GM23338 (cell line): Measurements from ENCODE around the gene RBP3. TPM values are rescaled to one million over a fixed set of nuclear protein-coding genes. Genes with fewer than 3 reads are reported as not detected.

Experiments
- ATAC-seq: fragments of 200-7000 bp; cut with Tn5 transposase; 3 replicates; pipeline ENCODE4 v1.9.1; 2020
- DNase-seq: peaks from one replicate; pipeline ENCODE4 v3.0.0-alpha.2; 2015; ENCODE audit warnings: low spot score
- H2AFZ ChIP-seq: fragments of 200-600 bp; sonication (generic); 2 replicates; pipeline ENCODE4 v1.8.0; 2016; ENCODE audit warnings: antibody characterized with exemption, mild to moderate bottlenecking, moderate library complexity
- H3F3A ChIP-seq: fragments of 200-600 bp; sonication (generic); replicated peaks from 2 replicates; pipeline ENCODE4 v1.8.0; 2017; ENCODE audit warnings: antibody characterized with exemption, mixed run types, low read depth
- H3K27ac ChIP-seq: fragments of 200-600 bp; sonication (generic); 2 replicates; pipeline ENCODE4 v1.6.1; 2016; ENCODE audit warnings: low read depth
- H3K27me3 ChIP-seq: fragments of 200-600 bp; sonication (generic); 2 replicates; pipeline ENCODE4 v1.8.0; 2016; ENCODE audit warnings: mild to moderate bottlenecking, mixed run types, moderate library complexity; ENCODE audit not compliant: insufficient read depth
- H3K36me3 ChIP-seq: fragments of 200-600 bp; sonication (generic); 2 replicates; pipeline ENCODE4 v1.8.0; 2016; ENCODE audit warnings: mild to moderate bottlenecking; ENCODE audit not compliant: insufficient read depth
- H3K4me1 ChIP-seq: fragments of 200-600 bp; sonication (generic); 2 replicates; pipeline ENCODE4 v1.8.0; 2016; ENCODE audit warnings: mild to moderate bottlenecking, moderate library complexity; ENCODE audit not compliant: insufficient read depth
- H3K4me2 ChIP-seq: fragments of 200-600 bp; sonication (generic); 2 replicates; pipeline ENCODE4 v1.7.1; 2017; ENCODE audit warnings: mixed run types
- H3K4me3 ChIP-seq: fragments of 200-600 bp; sonication (generic); 2 replicates; pipeline ENCODE4 v1.6.1; 2016; ENCODE audit warnings: mixed run types
- H3K79me2 ChIP-seq: fragments of 200-600 bp; sonication (generic); replicated peaks from 2 replicates; pipeline ENCODE4 v1.8.0; 2017; ENCODE audit warnings: mild to moderate bottlenecking; ENCODE audit not compliant: insufficient read depth
- H3K9me2 ChIP-seq: fragments of 200-600 bp; sonication (generic); 2 replicates; pipeline ENCODE4 v1.8.0; 2017; ENCODE audit not compliant: insufficient read depth
- H4K20me1 ChIP-seq: fragments of 200-600 bp; sonication (generic); replicated peaks from 2 replicates; pipeline ENCODE4 v1.8.0; 2017; ENCODE audit warnings: mild to moderate bottlenecking; ENCODE audit not compliant: insufficient read depth
- H3K27ac Mint-ChIP-seq: 2 replicates; pipeline ENCODE4 v1.8.0; 2020; ENCODE audit warnings: inconsistent platforms, mild to moderate bottlenecking, moderate library complexity, mixed read lengths
- H3K27me3 Mint-ChIP-seq: 3 replicates; pipeline ENCODE4 v1.8.0; 2022; ENCODE audit warnings: low read depth, mild to moderate bottlenecking, moderate library complexity, mixed read lengths, inconsistent platforms; ENCODE audit not compliant: insufficient read depth, poor library complexity
- H3K36me3 Mint-ChIP-seq: 3 replicates; pipeline ENCODE4 v1.8.0; 2021; ENCODE audit warnings: low read depth, mild to moderate bottlenecking, inconsistent platforms, moderate library complexity, mixed read lengths
- H3K4me1 Mint-ChIP-seq: 3 replicates; pipeline ENCODE4 v1.8.0; 2020; ENCODE audit warnings: mild to moderate bottlenecking, inconsistent platforms, mixed read lengths
- H3K4me3 Mint-ChIP-seq: 3 replicates; pipeline ENCODE4 v1.8.0; 2021; ENCODE audit warnings: moderate library complexity, mild to moderate bottlenecking, inconsistent platforms, mixed read lengths
- H3K9me3 Mint-ChIP-seq: 3 replicates; pipeline ENCODE4 v1.8.0; 2020; ENCODE audit warnings: moderate library complexity, mild to moderate bottlenecking, inconsistent platforms, mixed read lengths
- CREB1 ChIP-seq: fragments of 250-450 bp; sonication (Bioruptor Pico); IDR thresholded peaks from 2 replicates; pipeline ENCODE4 v1.5.0; 2020; ENCODE audit warnings: low read depth, mild to moderate bottlenecking, moderate library complexity
- ETS1 ChIP-seq: IDR thresholded peaks from 2 replicates; pipeline ENCODE4 v1.6.1; 2016; ENCODE audit warnings: antibody characterized with exemption
- EZH2phosphoT487 ChIP-seq: fragments of 200-600 bp; sonication (generic); IDR thresholded peaks from one replicate; pipeline ENCODE4 v1.8.1; 2018; ENCODE audit warnings: antibody characterized with exemption; ENCODE audit not compliant: unreplicated experiment
- JUNB ChIP-seq: IDR thresholded peaks from one replicate; pipeline ENCODE4 v1.6.1; 2016; ENCODE audit warnings: antibody characterized with exemption; ENCODE audit not compliant: unreplicated experiment
- NANOG ChIP-seq: IDR thresholded peaks from 2 replicates; pipeline ENCODE4 v1.6.1; 2016; ENCODE audit warnings: antibody characterized with exemption, borderline replicate concordance
- POLR2AphosphoS5 ChIP-seq: IDR thresholded peaks from 2 replicates; pipeline ENCODE4 v1.6.1; 2016; ENCODE audit warnings: antibody characterized with exemption, low read depth
- REST ChIP-seq: IDR thresholded peaks from one replicate; pipeline ENCODE4 v1.6.1; 2018; ENCODE audit warnings: antibody characterized with exemption; ENCODE audit not compliant: unreplicated experiment
- STAT1 ChIP-seq: IDR thresholded peaks from one replicate; pipeline ENCODE4 v1.6.1; 2016; ENCODE audit warnings: antibody characterized with exemption; ENCODE audit not compliant: unreplicated experiment
- ZNF114 ChIP-seq: fragments of 250-450 bp; sonication (Bioruptor Pico); IDR thresholded peaks from 2 replicates; pipeline ENCODE4 v1.5.0; 2020; ENCODE audit warnings: mild to moderate bottlenecking, moderate library complexity
- ZNF331 ChIP-seq: fragments of 250-450 bp; sonication (Bioruptor Pico); IDR thresholded peaks from 2 replicates; pipeline ENCODE4 v1.5.0; 2020; ENCODE audit warnings: low read depth, mild to moderate bottlenecking, moderate library complexity
- polyA plus RNA-seq: library from polyadenylated mRNA; unstranded; fragments of >200 nt; fragmentation: Nextera tagmentation; extraction: Ambion mirVana; gene quantifications from 2 replicates; pipeline ENCODE4 v1.2.1, GENCODE V29; 2016
- total RNA-seq: library from RNA; depleted of rRNA; stranded (reverse); fragments of >200 nt; shearing (Covaris generic); gene quantifications from 2 replicates; pipeline ENCODE4 v1.2.3, GENCODE V29; 2014
- TF ChIP-seq, protein P1 (sequence below), 2 experiments: fragments of 200-600 bp in 1 of 2; sonication (generic) in 1 of 2; conservative IDR thresholded peaks; 2 replicates each; pipeline versions ENCODE4 v1.5.1 to v1.6.1; 2016 to 2017; ENCODE audit warnings: antibody characterized with exemption in 2 of 2, low read depth in 2 of 2, mild to moderate bottlenecking in 2 of 2, moderate library complexity in 1 of 2

The RBP3 gene
- total and polyA plus RNA-seq, 2 experiments from 2014 or later = not detected

DNA sequence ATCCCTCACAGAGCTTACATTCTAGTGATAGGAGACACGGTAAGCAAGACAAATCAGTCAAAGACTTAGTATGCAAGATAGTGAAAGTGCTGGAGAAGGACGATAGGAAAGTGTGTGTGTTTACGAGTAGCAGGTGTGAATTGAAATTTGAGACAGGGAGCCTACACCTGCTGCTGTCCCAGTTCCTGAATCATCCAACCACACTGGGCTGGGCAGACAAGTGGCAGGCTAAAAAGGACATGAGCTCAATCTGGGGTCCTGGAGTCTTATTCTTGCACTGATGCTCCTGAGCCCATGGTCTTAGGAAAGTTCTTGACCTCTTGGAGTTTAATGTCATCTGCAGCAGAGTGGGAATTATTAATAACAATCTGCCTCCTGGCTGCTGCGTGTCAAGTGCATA lies 16.2 kb downstream of the RBP3 start:
- TF ChIP-seq, protein P1, sequence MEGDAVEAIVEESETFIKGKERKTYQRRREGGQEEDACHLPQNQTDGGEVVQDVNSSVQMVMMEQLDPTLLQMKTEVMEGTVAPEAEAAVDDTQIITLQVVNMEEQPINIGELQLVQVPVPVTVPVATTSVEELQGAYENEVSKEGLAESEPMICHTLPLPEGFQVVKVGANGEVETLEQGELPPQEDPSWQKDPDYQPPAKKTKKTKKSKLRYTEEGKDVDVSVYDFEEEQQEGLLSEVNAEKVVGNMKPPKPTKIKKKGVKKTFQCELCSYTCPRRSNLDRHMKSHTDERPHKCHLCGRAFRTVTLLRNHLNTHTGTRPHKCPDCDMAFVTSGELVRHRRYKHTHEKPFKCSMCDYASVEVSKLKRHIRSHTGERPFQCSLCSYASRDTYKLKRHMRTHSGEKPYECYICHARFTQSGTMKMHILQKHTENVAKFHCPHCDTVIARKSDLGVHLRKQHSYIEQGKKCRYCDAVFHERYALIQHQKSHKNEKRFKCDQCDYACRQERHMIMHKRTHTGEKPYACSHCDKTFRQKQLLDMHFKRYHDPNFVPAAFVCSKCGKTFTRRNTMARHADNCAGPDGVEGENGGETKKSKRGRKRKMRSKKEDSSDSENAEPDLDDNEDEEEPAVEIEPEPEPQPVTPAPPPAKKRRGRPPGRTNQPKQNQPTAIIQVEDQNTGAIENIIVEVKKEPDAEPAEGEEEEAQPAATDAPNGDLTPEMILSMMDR (conservative IDR thresholded peaks at IDR 0.05; ENCODE audit: low read depth in 2 of 2) = no peak
- no peak for TF ChIP-seq POLR2AphosphoS5
- Mint-ChIP-seq H3K27ac (no peak overlapping the region), H3K4me1 (peaks cover 15% of the 10 kb centered on the region), H3K9me3 (no peaks in the 10 kb centered on the region), H3K4me3 (no peak overlapping the region), H3K36me3 (no peaks in the 10 kb centered on the region), H3K27me3 (peaks cover 3% of the 10 kb centered on the region)
- Histone ChIP-seq H3K4me2 (no peak overlapping the region), H4K20me1 (no peaks in the 10 kb centered on the region), H2AFZ (no peak overlapping the region), H3K36me3 (no peaks in the 10 kb centered on the region), H3K4me1 (no peaks in the 10 kb centered on the region), H3K79me2 (no peaks in the 10 kb centered on the region), H3F3A (no peaks in the 10 kb centered on the region), H3K4me3 (no peak overlapping the region), H3K9me2 (no peaks in the 10 kb centered on the region), H3K27ac (no peak overlapping the region), H3K27me3 (no peaks in the 10 kb centered on the region)
- no peak for DNase-seq
- ATAC-seq = peak; percentile 17; the same call in 1 of the 3 replicates

DNA sequence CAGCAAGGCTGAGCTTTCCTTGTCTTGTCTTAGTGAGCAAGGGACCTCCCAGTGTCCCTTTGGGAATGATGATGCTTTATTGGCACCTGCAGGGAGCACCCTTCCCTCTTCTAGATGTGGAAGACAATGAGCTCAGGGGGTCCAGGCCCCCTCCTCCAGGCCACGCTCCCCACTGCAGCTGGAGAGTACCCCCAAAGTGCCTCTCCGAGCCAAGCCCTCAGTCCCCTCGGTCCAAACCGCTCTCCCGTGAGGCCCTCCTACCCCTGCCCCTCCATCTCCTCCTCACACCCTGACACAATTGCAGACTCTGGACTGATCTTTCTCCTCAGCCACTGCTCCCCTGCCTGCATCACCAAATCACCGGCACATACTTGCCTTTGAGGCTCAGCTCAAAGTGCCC lies 16.7 kb downstream of the RBP3 start:
- Histone ChIP-seq H3K9me2 (no peaks in the 10 kb centered on the region), H3F3A (no peaks in the 10 kb centered on the region), H4K20me1 (no peaks in the 10 kb centered on the region), H3K79me2 (no peaks in the 10 kb centered on the region), H3K4me3 (no peak overlapping the region), H3K27ac (no peak overlapping the region), H3K4me2 (no peak overlapping the region), H3K27me3 (no peaks in the 10 kb centered on the region), H3K36me3 (no peaks in the 10 kb centered on the region), H3K4me1 (no peaks in the 10 kb centered on the region), H2AFZ (no peak overlapping the region)
- no peaks in the 10 kb centered on the region for H3K9me3 Mint-ChIP-seq
- DNase-seq = no peak
- no peaks in the 10 kb centered on the region for H3K36me3 Mint-ChIP-seq
- H3K4me3 Mint-ChIP-seq = no peak overlapping the region
- H3K4me1 Mint-ChIP-seq = peaks cover 15% of the 10 kb centered on the region
- H3K27ac Mint-ChIP-seq = peak overlapping the region; percentile 35; the same call in 1 of the 2 replicates
- peaks cover 6% of the 10 kb centered on the region for H3K27me3 Mint-ChIP-seq
- no peak for ATAC-seq
- TF ChIP-seq CREB1 (CRISPR knock-in tag) (no peak), JUNB (no peak), EZH2phosphoT487 (no peak), POLR2AphosphoS5 (no peak), ZNF331 (CRISPR knock-in tag) (no peak), NANOG (no peak), STAT1 (no peak), ZNF114 (CRISPR knock-in tag) (no peak), ETS1 (no peak), REST (no peak)
- TF ChIP-seq, protein P1 (conservative IDR thresholded peaks at IDR 0.05; ENCODE audit: low read depth in 2 of 2) = no peak
